Measurements from ENCODE around the gene DDX5. TPM values are rescaled to one million over a fixed set of nuclear protein-coding genes. Genes with fewer than 3 reads are reported as not detected.
A peak's percentile ranks its signal among the peaks of the same experiment; 100 is the strongest.

The DDX5 gene
- total RNA-seq, 1 experiment from 2014 or later: 869 TPM

DNA sequence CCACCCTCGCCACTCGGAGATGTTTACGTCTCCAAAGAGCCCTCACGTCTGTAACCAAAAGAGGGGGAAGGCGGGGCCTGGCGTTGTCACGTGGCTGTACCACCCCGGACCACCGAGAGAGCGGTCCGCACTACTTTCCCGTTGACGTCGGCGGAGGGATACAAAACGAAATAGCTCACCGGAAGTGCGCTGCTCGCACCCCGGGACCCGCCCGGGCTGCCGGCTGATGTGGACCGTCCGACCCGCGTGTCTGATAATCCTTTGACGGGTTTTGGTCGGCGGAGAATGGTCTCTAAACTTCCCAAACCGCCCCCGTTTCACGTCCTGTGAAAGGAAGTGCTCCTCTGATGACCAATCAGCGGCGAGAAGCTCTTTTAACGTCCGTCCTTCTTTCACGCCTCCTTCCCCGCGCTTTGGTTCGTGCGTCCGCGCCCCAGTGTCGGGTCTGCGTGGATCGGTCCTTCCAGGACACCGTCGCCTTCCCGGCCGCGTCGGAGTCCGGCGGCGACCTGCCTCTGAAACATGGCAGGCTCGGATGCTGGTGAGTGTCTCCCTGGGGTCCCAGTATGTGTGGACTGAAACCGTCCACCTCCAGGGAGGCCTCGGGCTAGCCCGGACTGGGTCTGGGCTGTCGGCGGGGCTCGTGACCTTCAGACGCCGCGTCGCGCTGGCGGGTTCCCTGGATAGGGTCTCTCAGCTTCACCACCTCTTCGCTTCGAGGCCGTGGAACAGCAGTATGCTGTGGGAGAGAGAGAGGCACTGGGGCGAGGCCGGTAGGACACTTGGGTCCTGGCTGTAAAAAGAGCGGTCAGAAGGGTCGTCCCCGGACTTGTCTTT, 705 bp upstream of the DDX5 start, which contains the start of gene CEP95:
Gene CEP95 (plus strand): TSS at position 402 of the 837 bp plus-strand sequence. CDS start 121 bp downstream, at position 523.
- H3K4me1 Mint-ChIP-seq: peaks cover 35 to 50% of the 10 kb centered on the region in 2 experiments
- Histone ChIP-seq H3K27me3 (ENCODE audit: insufficient read depth, low read length) (no peaks in the 10 kb centered on the region), H3T11ph (ENCODE audit: low read length) (no peak within 1 kb of the TSS), H2BK5ac (ENCODE audit: insufficient read length, low read length) (peak within 1 kb of the TSS; percentile 24), H3K79me2 (ENCODE audit: insufficient read depth, low read length) (peaks cover 33% of the 10 kb centered on the region), H3K9me3 (ENCODE audit: control insufficient read depth, low read depth, low read length) (no peaks in the 10 kb centered on the region), H4K20me1 (ENCODE audit: control insufficient read depth, insufficient read depth, insufficient read length) (no peaks in the 10 kb centered on the region), H2BK15ac (ENCODE audit: low read depth, low read length) (no peak within 1 kb of the TSS), H2AFZ (ENCODE audit: low read length) (no peak within 1 kb of the TSS), H3K4ac (ENCODE audit: low read depth, low read length) (no peak within 1 kb of the TSS), H2AK5ac (ENCODE audit: insufficient read length, low read length) (no peak within 1 kb of the TSS), H2BK20ac (ENCODE audit: low read depth, low read length, poor library complexity, severe bottlenecking) (no peak within 1 kb of the TSS), H3K18ac (ENCODE audit: insufficient read length, low read depth, low read length) (peak within 1 kb of the TSS; percentile 98), H3K4me2 (ENCODE audit: insufficient read depth, insufficient read length, low read length) (peak within 1 kb of the TSS; percentile 82), H2BK12ac (ENCODE audit: insufficient read length, low read depth, low read length) (no peak within 1 kb of the TSS), H3K4me1 (ENCODE audit: insufficient read depth, low read length) (no peaks in the 10 kb centered on the region), H3K27ac (ENCODE audit: insufficient read length, low read depth, low read length) (peak within 1 kb of the TSS; percentile 75), H3K14ac (ENCODE audit: insufficient read depth, low read length) (peak within 1 kb of the TSS; percentile 97), H4K5ac (ENCODE audit: insufficient read length, low read depth, low read length) (peak within 1 kb of the TSS; percentile 96), H3K23ac (ENCODE audit: insufficient read length, low read depth, low read length) (no peak within 1 kb of the TSS), H4K91ac (ENCODE audit: insufficient read length, low read depth, low read length) (peak within 1 kb of the TSS; percentile 83), H4K8ac (replicated peaks; ENCODE audit: insufficient read length, low read depth, low read length) (no peak within 1 kb of the TSS), H2BK120ac (ENCODE audit: low read depth, low read length, poor library complexity, severe bottlenecking) (peak within 1 kb of the TSS; percentile 98), H3K56ac (ENCODE audit: insufficient read length, low read depth, low read length) (peak within 1 kb of the TSS; percentile 89), H3K79me1 (ENCODE audit: insufficient read depth, low read depth, low read length, poor library complexity, severe bottlenecking) (peaks cover 9% of the 10 kb centered on the region), H3K9ac (ENCODE audit: extremely low read depth, insufficient read length, low read length) (peak within 1 kb of the TSS; percentile 100), H3K23me2 (ENCODE audit: insufficient read length, low read depth, low read length, poor library complexity, severe bottlenecking) (peaks cover 6% of the 10 kb centered on the region)
- H3K27me3 Mint-ChIP-seq (ENCODE audit: low read depth): peaks cover 10% of the 10 kb centered on the region; the same call in 1 of the 2 replicates
- DNase-seq: no peak
- peak within 1 kb of the TSS; percentile 98 to 100 for H3K4me3 Mint-ChIP-seq
- H3K9me3 Mint-ChIP-seq: peaks cover 3 to 4% of the 10 kb centered on the region in 2 experiments; a peak in 3 of 5 replicates
- no CpG with 5 or more reads among the region's 77 CpGs for WGBS (ENCODE audit: extremely low coverage, insufficient read length, low lambda C conversion rate)
- peak within 1 kb of the TSS; percentile 100 for H3K27ac Mint-ChIP-seq
- peaks cover 61 to 81% (median 73%) of the 10 kb centered on the region in 3 experiments for H3K36me3 Mint-ChIP-seq (ENCODE audit: insufficient read depth in 1 of 3, low read depth in 3 of 3)
- TF ChIP-seq, protein P1, sequence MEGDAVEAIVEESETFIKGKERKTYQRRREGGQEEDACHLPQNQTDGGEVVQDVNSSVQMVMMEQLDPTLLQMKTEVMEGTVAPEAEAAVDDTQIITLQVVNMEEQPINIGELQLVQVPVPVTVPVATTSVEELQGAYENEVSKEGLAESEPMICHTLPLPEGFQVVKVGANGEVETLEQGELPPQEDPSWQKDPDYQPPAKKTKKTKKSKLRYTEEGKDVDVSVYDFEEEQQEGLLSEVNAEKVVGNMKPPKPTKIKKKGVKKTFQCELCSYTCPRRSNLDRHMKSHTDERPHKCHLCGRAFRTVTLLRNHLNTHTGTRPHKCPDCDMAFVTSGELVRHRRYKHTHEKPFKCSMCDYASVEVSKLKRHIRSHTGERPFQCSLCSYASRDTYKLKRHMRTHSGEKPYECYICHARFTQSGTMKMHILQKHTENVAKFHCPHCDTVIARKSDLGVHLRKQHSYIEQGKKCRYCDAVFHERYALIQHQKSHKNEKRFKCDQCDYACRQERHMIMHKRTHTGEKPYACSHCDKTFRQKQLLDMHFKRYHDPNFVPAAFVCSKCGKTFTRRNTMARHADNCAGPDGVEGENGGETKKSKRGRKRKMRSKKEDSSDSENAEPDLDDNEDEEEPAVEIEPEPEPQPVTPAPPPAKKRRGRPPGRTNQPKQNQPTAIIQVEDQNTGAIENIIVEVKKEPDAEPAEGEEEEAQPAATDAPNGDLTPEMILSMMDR (conservative IDR thresholded peaks at IDR 0.05): no peak
